Measurements from ENCODE around the gene CTH.

GRCh38 chr1:70383483-70383882 lies 27.6 kb upstream of the CTH start:
- no peak for TF ChIP-seq CTCF (conservative IDR thresholded peaks at IDR 0.05; ENCODE audit: low read depth, low read length)
- TF ChIP-seq POLR2A (IDR thresholded peaks at IDR 0.05; ENCODE audit: low read depth, low read length) = no peak
- TF ChIP-seq SMC3 (IDR thresholded peaks at IDR 0.05; ENCODE audit: low read depth, low read length) = no peak
- no peak for TF ChIP-seq MAFK (IDR thresholded peaks at IDR 0.05; ENCODE audit: low read depth, low read length)
- no peak for TF ChIP-seq MAZ (IDR thresholded peaks at IDR 0.05; ENCODE audit: borderline replicate concordance, low read depth, low read length)
- TF ChIP-seq RAD21 (IDR thresholded peaks at IDR 0.05; ENCODE audit: low read length) = no peak
- TF ChIP-seq RCOR1 (IDR thresholded peaks at IDR 0.05; ENCODE audit: insufficient replicate concordance, low read length) = no peak
- TF ChIP-seq ELK1 (IDR thresholded peaks at IDR 0.05; ENCODE audit: borderline replicate concordance, low read depth, low read length) = no peak
- no peak for TF ChIP-seq FOS (IDR thresholded peaks at IDR 0.05; ENCODE audit: low read depth, low read length)
- no peak for TF ChIP-seq RFX5 (IDR thresholded peaks at IDR 0.05; ENCODE audit: low read depth, low read length)
- TF ChIP-seq BHLHE40 (IDR thresholded peaks at IDR 0.05; ENCODE audit: low read depth, low read length) = no peak
